Stimulated activated CD4-positive, alpha-beta T cell treated with anti-CD3 and anti-CD28 coated beads, Interleukin-12 subunit alpha, Interleukin-12 subunit beta, amount 100 ng/mL, for 24 hours (primary cell): ENCODE results near the gene HTT.
"Not testable (repeated sequence)": the region's sequence is repeated elsewhere in the genome, so short reads cannot be mapped to it uniquely, and the experiment has no call there.

Source experiments
- DNase-seq, 2 experiments: peaks; one replicate each; pipeline ENCODE4 v3.0.0-alpha.2; 2020; ENCODE audit warnings: low read depth in 2 of 2

The HTT gene

DNA sequence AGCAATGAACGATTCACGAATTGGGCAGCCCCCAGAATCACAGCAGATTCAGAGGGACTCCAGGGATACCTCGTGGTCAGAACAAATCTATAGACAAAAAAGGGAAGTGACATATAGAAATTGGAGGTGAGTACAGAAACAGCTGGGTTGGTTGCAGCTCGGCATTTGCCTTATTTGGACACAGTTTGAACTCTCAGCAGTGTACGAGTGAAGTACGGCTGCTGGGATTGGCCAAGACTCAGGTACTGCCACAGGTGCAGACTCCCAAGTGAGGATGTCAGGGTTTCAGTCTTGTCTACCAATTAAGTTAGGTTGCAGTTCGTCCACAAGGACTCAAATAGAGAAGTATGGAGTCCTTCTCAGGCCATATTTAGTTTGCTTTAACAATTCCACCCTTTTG, 28.3 kb upstream of the HTT start:
- no peak for DNase-seq

DNA sequence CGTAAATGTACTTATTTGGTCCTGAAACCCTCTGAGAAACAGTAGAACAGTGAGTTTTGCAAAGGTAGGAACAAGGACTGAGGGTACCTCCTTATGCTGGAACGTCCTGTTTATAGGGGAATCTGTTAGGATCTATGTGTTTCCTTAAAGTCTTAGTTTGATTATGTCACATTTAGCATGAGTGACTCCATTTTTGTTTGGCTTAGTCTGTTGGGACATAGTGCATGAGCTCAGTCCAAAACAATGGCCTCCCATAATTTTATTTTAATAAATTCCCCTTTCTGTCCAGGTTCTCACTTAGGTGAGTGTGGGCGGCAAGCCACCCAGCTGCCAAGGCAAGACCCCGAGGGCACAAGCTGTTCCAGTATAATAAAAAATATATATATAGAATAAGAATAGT, 27.9 kb upstream of the HTT start:
- DNase-seq: no peak

DNA sequence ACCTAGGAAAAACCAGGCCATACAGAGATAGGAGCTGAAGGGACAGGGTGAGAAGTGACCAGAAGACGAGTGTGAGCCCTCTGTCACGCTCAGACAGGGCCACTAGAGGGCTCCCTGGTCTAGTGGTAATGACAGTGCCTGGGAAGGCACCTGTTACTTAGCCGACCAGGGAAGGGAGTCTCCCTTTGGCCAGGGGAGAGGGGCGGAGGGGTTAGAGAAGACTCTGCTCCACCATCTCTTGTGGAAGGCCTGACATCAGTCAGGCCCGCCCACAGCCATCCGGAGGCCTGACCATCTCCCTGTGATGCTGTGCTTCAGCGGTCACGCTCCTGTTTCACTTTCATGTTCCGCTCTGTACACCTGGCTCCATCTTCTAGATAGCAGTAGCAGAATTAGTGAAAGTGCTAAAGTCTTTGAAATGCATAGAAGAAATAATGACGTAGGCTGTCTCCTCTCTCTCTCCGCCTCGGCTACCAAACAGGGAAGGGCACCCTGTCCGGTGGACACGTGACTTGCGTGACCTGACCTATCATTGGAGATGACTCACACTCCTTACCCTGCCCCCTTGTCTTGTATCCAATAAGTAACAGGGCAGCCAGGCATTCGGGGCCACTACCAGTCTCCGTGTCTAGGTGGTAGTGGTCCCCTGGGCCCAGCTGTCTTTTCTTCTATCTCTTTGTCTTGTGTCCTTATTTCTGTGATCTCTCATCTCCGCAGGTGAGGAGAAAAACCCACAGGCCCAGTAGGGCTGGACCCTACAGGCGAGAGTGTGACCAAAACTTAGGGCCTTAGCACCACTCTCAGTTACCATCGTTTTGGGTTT, 26.8 kb upstream of the HTT start:
- DNase-seq: peak; percentile 33 to 69

DNA sequence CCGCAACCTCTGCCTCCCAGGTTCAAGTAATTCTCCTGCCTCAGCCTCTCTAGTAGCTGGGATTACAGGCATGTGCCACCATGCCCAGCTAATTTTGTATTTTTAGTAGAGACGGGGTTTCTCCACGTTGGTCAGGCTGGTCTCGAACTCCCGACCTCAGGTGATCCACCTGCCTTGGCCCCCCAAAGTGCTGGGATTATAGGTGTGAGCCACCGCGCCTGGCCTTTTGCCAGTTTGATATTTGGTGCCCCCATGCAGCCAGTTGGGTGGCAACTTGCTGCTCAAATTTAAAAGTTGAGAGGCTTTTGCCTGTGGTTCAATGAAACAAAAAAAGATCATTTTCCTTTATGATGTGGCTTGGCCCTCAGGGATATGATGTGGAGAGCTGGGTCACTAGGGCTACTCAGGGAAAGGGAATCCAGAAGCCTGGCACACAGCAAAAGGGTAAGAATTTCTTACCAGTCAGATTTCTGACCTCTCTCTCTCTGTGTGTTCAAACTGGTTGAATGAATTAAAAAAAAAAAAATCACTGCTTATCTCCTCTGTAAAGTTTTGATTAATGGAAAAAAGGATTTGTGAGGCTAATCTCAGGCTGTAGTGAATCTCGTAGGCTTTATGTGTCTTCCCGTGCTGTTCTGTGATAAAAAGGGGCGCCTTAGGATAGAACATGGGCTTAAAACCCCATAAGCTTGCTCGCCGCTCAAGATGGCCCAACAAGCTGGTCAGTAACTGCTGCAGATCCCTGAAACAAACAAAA, 23.2 kb upstream of the HTT start:
- not testable (repeated sequence) for DNase-seq

DNA sequence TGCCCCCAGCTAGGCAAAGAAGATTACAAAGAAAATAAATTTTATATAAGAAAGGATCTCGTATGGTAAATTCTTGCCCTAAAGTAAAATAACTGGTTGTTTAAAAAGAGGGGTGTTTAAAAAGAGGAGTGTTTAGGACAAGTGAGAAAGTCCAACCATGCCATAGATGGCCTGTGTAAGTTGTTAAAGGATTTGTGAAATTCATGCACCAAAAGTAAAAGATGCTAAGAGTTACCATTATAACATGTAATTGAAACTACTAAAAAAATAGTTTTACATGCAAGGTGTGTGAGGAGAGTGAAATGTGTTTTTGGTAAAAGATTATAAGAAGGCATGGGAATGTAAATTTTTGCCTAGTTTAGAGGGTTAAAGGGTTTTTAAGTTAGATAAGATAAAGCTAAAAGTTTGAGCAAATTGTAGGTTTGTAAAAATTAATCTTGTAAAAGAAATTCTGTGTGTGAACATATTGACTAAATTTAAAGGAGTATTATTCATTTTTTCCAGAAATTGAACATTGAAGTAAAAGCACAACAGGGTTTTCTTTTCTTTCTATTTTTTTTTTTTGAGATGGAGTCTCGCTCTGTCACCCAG, 20.2 kb upstream of the HTT start:
- no peak for DNase-seq

DNA sequence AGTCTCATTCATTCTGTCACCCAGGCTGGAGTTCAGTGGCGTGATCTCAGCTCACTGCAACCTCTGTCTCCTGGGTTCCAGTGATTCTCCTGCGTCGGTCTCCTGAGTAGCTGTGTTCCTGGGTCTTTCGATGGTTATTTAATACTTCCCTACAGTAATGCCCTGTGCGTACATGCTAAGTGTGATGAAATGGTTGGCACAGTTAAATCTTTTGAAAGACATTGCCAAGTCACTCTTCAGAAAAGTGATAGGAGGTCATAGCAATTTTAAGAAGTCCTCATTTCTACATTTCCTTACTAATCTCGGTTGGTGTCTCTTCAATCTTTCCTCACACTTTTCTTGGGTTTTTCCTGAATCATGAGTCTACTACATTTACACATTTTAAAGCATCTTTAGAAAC, 14.5 kb upstream of the HTT start:
- no peak for DNase-seq

DNA sequence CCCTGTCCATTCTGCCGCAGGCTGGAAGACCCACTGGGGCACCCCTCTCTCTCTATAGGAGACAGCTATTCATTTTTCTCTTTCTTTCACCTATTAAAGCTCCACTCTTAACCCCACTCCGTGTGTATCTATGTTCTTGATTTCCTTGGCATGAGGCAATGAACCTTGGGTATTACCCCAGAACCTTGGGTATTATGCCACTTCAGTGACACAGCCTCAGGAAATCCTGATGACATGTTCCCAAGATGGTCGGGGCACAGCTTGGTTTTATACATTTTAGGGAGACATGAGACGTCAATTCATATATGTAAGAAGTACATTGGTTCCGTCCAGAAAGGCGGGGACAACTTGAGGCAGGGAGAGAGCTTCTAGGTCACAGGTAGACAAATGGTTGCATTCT, 13.5 kb upstream of the HTT start:
- no peak for DNase-seq

DNA sequence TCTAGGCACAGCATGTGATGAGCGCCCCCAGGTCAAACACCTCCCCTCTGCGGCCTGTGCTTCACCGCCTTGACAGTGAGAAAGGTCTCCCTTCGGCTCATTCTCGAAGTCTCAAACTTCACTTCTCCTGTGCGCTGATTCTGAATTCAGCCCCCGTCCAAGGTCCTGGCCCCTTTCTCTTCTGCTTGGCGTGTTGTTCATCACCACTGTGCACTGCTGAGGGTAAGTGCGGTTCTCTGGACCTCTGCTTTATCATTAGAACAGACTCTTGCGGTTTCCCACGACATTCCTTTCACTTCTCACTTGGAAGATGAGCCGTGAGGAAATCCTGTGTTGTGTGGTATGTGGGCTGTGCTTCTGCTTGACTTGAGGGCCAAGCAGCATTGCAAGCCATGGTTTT, 12.0 kb upstream of the HTT start:
- no peak for DNase-seq

DNA sequence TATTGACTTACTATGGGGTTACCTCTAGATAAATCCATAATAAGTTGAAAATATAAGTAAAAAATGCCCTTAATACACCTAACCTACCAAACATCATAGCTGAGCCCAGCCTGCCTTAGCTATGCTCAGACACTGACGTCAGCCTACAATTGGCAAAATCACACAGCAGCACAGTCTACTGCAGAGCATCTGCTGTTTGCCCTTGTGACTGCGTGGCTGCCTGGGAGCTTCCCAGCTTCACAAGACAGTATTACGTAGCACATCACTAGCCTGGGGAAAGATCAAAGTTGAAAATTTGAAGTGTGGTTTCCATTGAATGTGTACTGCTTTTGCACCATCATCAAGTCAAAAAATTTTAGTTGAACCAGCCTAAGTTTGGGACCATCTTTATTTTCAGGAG, 8.9 kb upstream of the HTT start:
- no peak for DNase-seq

DNA sequence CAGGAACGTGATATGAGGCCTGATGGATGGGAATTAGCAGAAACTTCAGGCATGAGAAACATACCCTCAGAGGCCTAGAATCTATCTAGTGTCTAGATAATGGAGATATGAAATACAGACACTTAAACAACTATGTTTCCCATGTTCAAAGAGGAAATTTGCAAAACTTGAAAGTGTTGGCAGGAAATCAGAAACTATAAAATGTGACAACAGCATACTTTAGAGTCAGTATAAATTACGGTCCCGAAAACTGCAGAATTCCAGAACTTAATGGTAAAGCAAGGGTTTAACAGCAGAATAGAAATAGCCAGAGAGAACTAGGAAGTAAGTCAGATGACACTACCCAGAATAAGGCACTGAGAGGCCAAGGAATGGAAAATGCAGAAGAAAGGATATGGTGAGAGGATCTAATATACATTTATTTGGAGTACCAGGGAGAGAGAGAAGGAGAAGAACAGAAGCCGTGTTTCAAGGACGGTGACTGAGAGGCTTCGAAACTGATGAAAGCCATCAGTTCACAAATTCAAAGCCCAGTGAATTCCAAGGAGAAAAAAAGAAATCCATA, 7.6 kb upstream of the HTT start:
- DNase-seq: no peak

DNA sequence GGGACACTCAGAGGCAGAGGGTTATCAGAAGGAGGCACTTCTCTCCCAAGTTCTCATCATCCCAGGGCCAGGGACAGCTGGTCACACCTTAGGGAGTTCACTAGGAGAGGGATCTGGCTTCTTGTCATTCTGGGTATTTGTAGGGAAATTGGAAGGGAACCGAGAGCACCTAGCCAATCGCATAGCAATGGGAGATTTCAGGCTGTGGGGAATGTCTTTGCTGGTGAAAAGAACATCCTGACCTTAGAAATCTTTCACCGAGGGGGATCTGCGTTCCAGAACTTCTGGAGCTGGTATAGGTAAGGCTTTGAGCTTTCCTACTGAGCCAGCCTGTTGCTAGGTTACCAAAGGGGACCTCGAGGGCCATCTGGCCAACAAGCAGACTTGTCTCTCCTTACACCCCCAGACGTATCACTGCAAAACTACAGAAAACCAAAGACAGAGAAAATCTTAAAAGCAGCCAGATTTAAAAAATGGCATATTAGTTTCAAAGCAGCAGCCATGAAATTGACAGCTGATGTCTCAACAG, 6.9 kb upstream of the HTT start:
- no peak for DNase-seq

DNA sequence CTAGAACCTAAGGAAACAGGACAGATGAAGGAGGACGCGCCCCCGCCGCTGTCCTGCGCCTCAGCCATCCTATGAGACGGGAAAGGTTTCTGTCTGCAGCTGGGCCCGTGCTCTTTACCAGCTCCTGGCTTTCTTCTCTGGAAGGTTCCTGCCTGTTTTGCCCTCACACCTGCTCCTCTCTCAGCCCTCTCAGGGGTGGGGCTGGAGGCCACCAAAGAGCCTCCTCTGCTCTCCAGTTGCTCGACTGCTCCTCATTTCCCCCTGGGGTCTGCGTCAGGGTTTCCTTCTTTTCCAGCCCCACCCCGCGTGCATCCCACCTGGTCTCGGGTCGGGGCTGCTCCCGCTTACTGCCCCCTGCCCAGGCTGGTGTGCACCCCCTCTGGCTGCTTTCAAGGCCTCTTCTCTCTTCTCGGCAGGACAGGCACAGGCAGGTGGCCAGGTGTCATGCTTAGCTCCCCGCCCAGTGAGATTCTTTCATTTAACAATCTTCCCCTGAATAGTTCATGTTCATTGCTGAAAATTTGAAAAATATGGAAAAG, 4.8 kb upstream of the HTT start:
- DNase-seq: no peak

DNA sequence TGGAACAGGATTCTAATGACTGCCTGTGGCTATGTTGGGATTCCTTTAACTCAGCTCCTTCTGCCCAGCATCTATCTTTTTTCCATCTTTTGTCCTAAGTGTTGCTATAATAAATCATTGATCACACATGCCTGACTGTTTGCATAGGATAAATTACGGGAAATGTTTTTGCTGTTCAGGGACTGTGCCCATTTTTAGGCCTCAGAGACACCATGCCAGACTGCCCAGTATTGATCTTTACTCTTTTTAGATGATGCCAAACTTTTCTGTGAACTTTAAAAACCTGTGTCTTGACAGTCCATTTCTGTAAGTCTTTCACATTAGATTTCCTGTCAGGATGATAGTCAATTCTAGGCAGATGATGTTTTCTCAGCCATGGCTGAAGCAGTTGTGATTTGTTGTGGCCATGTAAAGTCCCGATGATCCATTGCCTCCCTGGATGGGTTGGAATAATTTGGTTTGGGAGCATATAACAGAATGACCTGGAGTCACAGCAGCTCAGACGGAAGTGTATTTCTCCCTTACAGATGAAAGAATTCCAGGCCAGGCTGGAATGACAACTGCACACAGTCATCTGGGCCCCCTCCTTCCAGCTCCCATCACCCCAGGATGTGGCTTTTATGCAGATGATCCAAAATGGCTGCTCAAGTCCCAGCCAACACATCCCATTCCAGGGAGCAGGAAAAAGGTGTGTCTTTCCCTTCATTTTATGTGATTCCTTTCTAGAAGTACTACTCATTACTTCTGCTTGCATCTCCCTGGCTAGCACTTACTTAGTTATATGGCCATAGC, 3.6 kb upstream of the HTT start:
- no peak for DNase-seq

DNA sequence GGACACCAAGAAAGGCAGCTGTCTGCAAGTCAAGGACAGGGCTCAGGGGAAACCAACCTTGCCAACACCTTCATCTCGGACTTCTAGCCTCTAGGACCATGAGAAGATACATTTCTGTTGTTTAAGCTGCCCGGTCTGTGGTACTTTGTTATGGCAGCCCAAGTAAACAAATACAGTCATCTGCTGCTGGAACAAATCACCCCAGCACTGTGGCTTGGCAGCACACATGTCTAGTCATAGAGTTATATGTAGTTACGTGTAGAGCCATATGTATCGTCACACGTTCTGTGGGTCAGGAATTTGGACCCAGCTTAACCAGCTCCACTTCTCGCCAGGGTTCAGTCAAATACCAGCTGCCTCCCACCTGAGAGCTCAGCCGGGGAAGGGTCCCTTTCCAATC, 2.7 kb upstream of the HTT start:
- no peak for DNase-seq

DNA sequence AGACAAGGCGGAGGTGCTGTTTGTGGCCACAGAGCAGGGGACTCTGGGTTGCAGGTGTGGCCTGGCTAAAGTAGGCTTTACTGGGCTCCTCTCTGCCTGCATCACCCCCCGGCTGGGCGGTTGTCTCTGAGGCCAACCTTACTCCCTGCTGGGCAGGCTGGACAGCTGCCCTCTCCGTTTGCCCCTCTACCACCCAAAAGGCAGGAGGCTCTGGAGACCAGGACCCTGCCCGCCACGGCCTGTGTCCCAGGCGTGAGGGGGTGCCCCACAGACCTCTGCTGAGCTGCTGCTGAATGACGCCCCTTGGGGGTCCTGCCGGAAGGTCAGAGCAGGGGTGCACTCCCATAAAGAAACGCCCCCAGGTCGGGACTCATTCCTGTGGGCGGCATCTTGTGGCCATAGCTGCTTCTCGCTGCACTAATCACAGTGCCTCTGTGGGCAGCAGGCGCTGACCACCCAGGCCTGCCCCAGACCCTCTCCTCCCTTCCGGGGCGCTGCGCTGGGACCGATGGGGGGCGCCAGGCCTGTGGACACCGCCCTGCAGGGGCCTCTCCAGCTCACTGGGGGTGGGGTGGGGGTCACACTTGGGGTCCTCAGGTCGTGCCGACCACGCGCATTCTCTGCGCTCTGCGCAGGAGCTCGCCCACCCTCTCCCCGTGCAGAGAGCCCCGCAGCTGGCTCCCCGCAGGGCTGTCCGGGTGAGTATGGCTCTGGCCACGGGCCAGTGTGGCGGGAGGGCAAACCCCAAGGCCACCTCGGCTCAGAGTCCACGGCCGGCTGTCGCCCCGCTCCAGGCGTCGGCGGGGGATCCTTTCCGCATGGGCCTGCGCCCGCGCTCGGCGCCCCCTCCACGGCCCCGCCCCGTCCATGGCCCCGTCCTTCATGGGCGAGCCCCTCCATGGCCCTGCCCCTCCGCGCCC, 1.1 kb upstream of the HTT start:
- DNase-seq: no peak

DNA sequence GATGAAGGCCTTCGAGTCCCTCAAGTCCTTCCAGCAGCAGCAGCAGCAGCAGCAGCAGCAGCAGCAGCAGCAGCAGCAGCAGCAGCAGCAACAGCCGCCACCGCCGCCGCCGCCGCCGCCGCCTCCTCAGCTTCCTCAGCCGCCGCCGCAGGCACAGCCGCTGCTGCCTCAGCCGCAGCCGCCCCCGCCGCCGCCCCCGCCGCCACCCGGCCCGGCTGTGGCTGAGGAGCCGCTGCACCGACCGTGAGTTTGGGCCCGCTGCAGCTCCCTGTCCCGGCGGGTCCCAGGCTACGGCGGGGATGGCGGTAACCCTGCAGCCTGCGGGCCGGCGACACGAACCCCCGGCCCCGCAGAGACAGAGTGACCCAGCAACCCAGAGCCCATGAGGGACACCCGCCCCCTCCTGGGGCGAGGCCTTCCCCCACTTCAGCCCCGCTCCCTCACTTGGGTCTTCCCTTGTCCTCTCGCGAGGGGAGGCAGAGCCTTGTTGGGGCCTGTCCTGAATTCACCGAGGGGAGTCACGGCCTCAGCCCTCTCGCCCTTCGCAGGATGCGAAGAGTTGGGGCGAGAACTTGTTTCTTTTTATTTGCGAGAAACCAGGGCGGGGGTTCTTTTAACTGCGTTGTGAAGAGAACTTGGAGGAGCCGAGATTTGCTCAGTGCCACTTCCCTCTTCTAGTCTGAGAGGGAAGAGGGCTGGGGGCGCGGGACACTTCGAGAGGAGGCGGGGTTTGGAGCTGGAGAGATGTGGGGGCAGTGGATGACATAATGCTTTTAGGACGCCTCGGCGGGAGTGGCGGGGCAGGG, 568 bp downstream of the HTT start:
- DNase-seq: peak in 1 of 2 experiments; percentile 51

DNA sequence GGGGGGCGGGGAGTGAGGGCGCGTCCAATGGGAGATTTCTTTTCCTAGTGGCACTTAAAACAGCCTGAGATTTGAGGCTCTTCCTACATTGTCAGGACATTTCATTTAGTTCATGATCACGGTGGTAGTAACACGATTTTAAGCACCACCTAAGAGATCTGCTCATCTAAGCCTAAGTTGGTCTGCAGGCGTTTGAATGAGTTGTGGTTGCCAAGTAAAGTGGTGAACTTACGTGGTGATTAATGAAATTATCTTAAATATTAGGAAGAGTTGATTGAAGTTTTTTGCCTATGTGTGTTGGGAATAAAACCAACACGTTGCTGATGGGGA, 1.1 kb downstream of the HTT start:
- no peak for DNase-seq

DNA sequence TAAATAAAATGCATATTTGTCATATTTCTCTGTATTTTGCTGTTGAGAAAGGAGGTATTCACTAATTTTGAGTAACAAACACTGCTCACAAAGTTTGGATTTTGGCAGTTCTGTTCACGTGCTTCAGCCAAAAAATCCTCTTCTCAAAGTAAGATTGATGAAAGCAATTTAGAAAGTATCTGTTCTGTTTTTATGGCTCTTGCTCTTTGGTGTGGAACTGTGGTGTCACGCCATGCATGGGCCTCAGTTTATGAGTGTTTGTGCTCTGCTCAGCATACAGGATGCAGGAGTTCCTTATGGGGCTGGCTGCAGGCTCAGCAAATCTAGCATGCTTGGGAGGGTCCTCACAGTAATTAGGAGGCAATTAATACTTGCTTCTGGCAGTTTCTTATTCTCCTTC, 3.3 kb downstream of the HTT start:
- DNase-seq: no peak

DNA sequence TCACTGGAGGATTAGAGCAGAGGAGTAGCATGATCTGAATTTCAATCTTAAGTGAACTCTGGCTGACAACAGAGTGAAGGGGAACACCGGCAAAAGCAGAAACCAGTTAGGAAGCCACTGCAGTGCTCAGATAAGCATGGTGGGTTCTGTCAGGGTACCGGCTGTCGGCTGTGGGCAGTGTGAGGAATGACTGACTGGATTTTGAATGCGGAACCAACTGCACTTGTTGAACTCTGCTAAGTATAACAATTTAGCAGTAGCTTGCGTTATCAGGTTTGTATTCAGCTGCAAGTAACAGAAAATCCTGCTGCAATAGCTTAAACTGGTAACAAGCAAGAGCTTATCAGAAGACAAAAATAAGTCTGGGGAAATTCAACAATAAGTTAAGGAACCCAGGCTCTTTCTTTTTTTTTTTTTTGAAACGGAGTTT, 5.2 kb downstream of the HTT start:
- no peak for DNase-seq
